Measurements from ENCODE around the gene CDC42BPA.

DNA sequence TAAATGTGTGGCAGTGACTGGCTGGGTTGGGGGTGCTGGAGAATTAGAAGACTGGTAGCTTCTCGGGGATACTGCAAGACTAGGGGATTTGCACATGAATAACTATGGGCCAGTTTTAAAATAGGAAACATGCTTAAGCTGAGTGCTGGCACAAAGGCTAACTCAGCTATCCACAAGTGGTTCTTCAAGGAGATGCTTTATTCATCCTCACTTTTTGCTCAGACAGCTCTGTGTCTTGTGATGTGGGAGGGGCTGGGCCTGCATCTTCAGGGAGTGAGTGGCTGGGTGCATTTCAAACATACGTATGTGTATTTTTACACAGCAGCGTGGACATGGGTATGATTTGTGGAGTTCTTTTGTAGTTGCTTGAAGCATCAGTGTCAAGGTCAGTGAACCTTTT lies 375.9 kb downstream of the CDC42BPA start:
- TF ChIP-seq FOXP2 (optimal IDR thresholded peaks at IDR 0.05; ENCODE audit: borderline replicate concordance, extremely low read depth, extremely low read length, insufficient read depth) (no peak), REST (IDR thresholded peaks at IDR 0.05; ENCODE audit: insufficient read depth in 1 of 2, low read depth in 2 of 2, low read length in 2 of 2) (no peak), TAF1 (IDR thresholded peaks at IDR 0.05; ENCODE audit: borderline replicate concordance, insufficient read depth, low read length) (no peak), POLR2AphosphoS5 (IDR thresholded peaks at IDR 0.05; ENCODE audit: low read depth, low read length) (no peak), SIN3A (IDR thresholded peaks at IDR 0.05; ENCODE audit: borderline replicate concordance, insufficient read depth, low read length) (no peak)
